Left ventricle myocardium inferior (tissue), 1 donor: ENCODE measurements around the gene TXNRD2. TPM values are rescaled to one million over a fixed set of nuclear protein-coding genes. Genes with fewer than 3 reads are reported as not detected.

Experiments
- DNase-seq: peaks from one replicate; pipeline ENCODE4 v3.0.0-alpha.2; 2020
- H3K27ac ChIP-seq: fragments of 200-600 bp; replicated peaks from 2 replicates; pipeline ENCODE4 v1.8.0; 2021
- H3K27me3 ChIP-seq: fragments of 200-600 bp; 2 replicates; pipeline ENCODE4 v1.8.0; 2021; ENCODE audit warnings: low read depth
- H3K36me3 ChIP-seq: fragments of 200-600 bp; 2 replicates; pipeline ENCODE4 v1.8.0; 2021
- H3K4me1 ChIP-seq: fragments of 200-600 bp; 2 replicates; pipeline ENCODE4 v1.8.0; 2021
- H3K4me3 ChIP-seq: fragments of 200-600 bp; 2 replicates; pipeline ENCODE4 v1.8.0; 2021; ENCODE audit warnings: mild to moderate bottlenecking, moderate library complexity
- H3K9me3 ChIP-seq: fragments of 200-600 bp; replicated peaks from 2 replicates; pipeline ENCODE4 v1.8.0; 2021
- intact Hi-C: fragments of 100-400 bp; cut with micrococcal nuclease; formaldehyde crosslinking; loops from one replicate; pipeline ENCODE4 v1.11.0; 2022
- microRNA-seq: library from miRNA; unstranded; fragments of <30 nt; microRNA quantifications from one replicate; pipeline ENCODE4 v1.2.0, GENCODE V29; 2020
- total RNA-seq: library from RNA; stranded (reverse); fragmentation: NEBNext Ultra II Directional; extraction: Animal tissue kit (Norgen Biotek cat#: 25700); gene quantifications from one replicate; pipeline ENCODE4 v1.2.1, GENCODE V29; 2021
- TF ChIP-seq, protein P1 (sequence below): fragments of 200-600 bp; IDR thresholded peaks from 2 replicates; pipeline ENCODE4 v1.8.0; 2021; ENCODE audit warnings: antibody characterized with exemption, mild to moderate bottlenecking, borderline replicate concordance
- donor health status: DM: no; HTN: yes; CAD: no; lungs with severe emphysema.

Gene TXNRD2
- total RNA-seq, 1 donor from 2014 or later = 35.2 TPM

DNA sequence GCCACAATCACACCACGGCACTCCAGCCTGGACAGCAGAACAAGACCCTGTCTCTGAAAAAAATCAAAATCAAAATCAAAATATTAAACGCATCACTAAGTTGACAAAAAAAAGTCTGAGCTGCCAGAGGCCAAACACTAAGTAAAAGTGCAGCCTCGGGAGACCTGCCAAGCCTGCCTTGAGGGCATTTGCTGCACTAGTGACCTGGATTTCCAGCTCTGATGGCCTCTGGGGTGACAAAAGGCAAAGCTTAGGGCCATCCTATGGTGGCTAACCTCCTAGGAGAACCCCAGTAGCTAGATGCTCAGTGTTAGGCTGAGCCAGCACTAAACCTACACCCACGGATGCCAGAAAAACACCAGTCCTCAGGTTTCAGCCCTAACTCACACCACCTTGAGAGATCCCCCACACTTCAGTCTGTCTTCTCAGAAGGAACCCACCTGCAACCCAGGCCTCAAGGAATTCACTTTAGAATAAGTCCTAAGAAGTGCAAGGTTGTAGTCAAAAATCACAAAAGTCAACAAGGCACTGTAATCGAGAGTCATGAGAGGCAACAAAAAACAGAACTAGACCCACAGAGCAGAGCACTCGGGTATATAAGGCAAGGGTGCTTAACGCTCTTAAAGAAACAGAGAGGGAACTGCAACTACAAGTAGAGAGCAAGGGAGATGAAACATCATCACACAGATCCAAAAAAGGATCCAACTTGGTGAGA lies 115.6 kb downstream of the TXNRD2 start:
- TF ChIP-seq, protein P1, sequence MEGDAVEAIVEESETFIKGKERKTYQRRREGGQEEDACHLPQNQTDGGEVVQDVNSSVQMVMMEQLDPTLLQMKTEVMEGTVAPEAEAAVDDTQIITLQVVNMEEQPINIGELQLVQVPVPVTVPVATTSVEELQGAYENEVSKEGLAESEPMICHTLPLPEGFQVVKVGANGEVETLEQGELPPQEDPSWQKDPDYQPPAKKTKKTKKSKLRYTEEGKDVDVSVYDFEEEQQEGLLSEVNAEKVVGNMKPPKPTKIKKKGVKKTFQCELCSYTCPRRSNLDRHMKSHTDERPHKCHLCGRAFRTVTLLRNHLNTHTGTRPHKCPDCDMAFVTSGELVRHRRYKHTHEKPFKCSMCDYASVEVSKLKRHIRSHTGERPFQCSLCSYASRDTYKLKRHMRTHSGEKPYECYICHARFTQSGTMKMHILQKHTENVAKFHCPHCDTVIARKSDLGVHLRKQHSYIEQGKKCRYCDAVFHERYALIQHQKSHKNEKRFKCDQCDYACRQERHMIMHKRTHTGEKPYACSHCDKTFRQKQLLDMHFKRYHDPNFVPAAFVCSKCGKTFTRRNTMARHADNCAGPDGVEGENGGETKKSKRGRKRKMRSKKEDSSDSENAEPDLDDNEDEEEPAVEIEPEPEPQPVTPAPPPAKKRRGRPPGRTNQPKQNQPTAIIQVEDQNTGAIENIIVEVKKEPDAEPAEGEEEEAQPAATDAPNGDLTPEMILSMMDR = no peak
- Histone ChIP-seq H3K4me1 (no peaks in the 10 kb centered on the region), H3K9me3 (no peaks in the 10 kb centered on the region), H3K27me3 (no peaks in the 10 kb centered on the region), H3K27ac (no peak overlapping the region), H3K4me3 (no peak overlapping the region), H3K36me3 (no peaks in the 10 kb centered on the region)
- intact Hi-C loops = no loop called here
- no peak for DNase-seq

Small RNA genes lying within 50 kb of the gene (microRNA-seq; reads per million reads assigned to microRNA genes)
- gene MIR4761 = not detected

Other genes starting within 250 kb of the TXNRD2 start
- gene SEPTIN5, start 227.3 kb downstream of the TXNRD2 start, total RNA-seq = 141 TPM
- not detected for gene GP1BB, start 218.3 kb downstream of the TXNRD2 start, total RNA-seq
- 8.0 TPM for gene TBX1, start 181.0 kb downstream of the TXNRD2 start, total RNA-seq
- gene GNB1L, start 86.9 kb downstream of the TXNRD2 start, total RNA-seq = 2.9 TPM
- 6.6 TPM for gene RTL10, start 86.9 kb downstream of the TXNRD2 start, total RNA-seq
- 81.5 TPM for gene COMT, start within 50 bp of the TXNRD2 start, total RNA-seq
- 25.4 TPM for gene ARVCF, start 75.0 kb upstream of the TXNRD2 start, total RNA-seq
- gene TANGO2, start 79.3 kb upstream of the TXNRD2 start, total RNA-seq = 71.7 TPM
- gene DGCR8, start 138.4 kb upstream of the TXNRD2 start, total RNA-seq = 16.8 TPM
- 39.6 TPM for gene RANBP1, start 174.3 kb upstream of the TXNRD2 start, total RNA-seq
- 27.8 TPM for gene TRMT2A, start 175.4 kb upstream of the TXNRD2 start, total RNA-seq
- gene ZDHHC8, start 190.0 kb upstream of the TXNRD2 start, total RNA-seq = 42.4 TPM
- gene CCDC188, start 209.2 kb upstream of the TXNRD2 start, total RNA-seq = not detected